ENCODE data around the gene CAMK2G. TPM values are rescaled to one million over a fixed set of nuclear protein-coding genes. Genes with fewer than 3 reads are reported as not detected.

Gene CAMK2G
- total and polyA plus RNA-seq, 4 donors: 6.8 to 18.3 (median 9.9) TPM

GRCh38 chr10:73853196-73853595 lies 21.2 kb downstream of the CAMK2G start:
- Histone ChIP-seq H3K9ac (ENCODE audit: low read depth in 1 of 2, low read length in 2 of 2) (no peak overlapping the region), H3K36me3 (ENCODE audit: control insufficient read depth in 4 of 4, insufficient read depth in 3 of 4, low read depth in 1 of 4, low read length in 3 of 4) (peaks cover 0 to 10% (median 9%) of the 10 kb centered on the region in 4 donors), H3K4me3 (ENCODE audit: low read depth in 1 of 3, low read length in 3 of 3) (no peak overlapping the region), H3K4me1 (ENCODE audit: control insufficient read depth in 4 of 4, insufficient read depth in 4 of 4, low read length in 3 of 4) (peaks cover 1 to 19% (median 16%) of the 10 kb centered on the region in 4 donors), H3K27ac (ENCODE audit: low read depth in 1 of 2, low read length in 2 of 2) (no peak overlapping the region), H3K27me3 (ENCODE audit: control insufficient read depth in 4 of 4, insufficient read depth in 4 of 4, low read length in 3 of 4) (no peaks in the 10 kb centered on the region), H3K9me3 (ENCODE audit: control insufficient read depth in 4 of 4, low read length in 3 of 4) (no peaks in the 10 kb centered on the region)
- WGBS: 93% methylated on average over 10 of the region's 10 CpGs
- DNase-seq (ENCODE audit: low spot score): no peak
- no peak for TF ChIP-seq FOXA1 (IDR thresholded peaks at IDR 0.05)
- TF ChIP-seq FOXA2 (IDR thresholded peaks at IDR 0.05): no peak
- TF ChIP-seq HNF4A (conservative IDR thresholded peaks at IDR 0.05): no peak
- TF ChIP-seq ZBTB33 (IDR thresholded peaks at IDR 0.05): no peak
- no peak for TF ChIP-seq RXRA (IDR thresholded peaks at IDR 0.05)
- no peak for TF ChIP-seq YY1 (IDR thresholded peaks at IDR 0.05)
- no peak for TF ChIP-seq NR2F2 (IDR thresholded peaks at IDR 0.05)
- no peak for TF ChIP-seq HNF4G (IDR thresholded peaks at IDR 0.05)
- TF ChIP-seq EGR1 (IDR thresholded peaks at IDR 0.05; ENCODE audit: low read depth in 2 of 2): no peak
- TF ChIP-seq ATF3 (IDR thresholded peaks at IDR 0.05): no peak
- no peak for TF ChIP-seq SP1 (IDR thresholded peaks at IDR 0.05)
- no peak for TF ChIP-seq GABPA (IDR thresholded peaks at IDR 0.05 in 1 of 2, conservative IDR thresholded peaks at IDR 0.05 in 1 of 2)
- TF ChIP-seq RAD21 (IDR thresholded peaks at IDR 0.05): no peak
- no peak for TF ChIP-seq MAX (IDR thresholded peaks at IDR 0.05)
- TF ChIP-seq JUND (IDR thresholded peaks at IDR 0.05): no peak
- no peak for TF ChIP-seq TAF1 (conservative IDR thresholded peaks at IDR 0.05)

- Histone ChIP-seq H3K36me3 (ENCODE audit: control insufficient read depth in 4 of 4, insufficient read depth in 3 of 4, low read depth in 1 of 4, low read length in 3 of 4) (peaks cover 0 to 32% (median 25%) of the 10 kb centered on the region in 4 donors), H3K27me3 (ENCODE audit: control insufficient read depth in 4 of 4, insufficient read depth in 4 of 4, low read length in 3 of 4) (no peaks in the 10 kb centered on the region), H3K9ac (ENCODE audit: low read depth in 1 of 2, low read length in 2 of 2) (no peak overlapping the region), H3K27ac (ENCODE audit: low read depth in 1 of 2, low read length in 2 of 2) (no peak overlapping the region), H3K4me3 (ENCODE audit: low read depth in 1 of 3, low read length in 3 of 3) (no peak overlapping the region), H3K9me3 (ENCODE audit: control insufficient read depth in 4 of 4, low read length in 3 of 4) (no peaks in the 10 kb centered on the region), H3K4me1 (ENCODE audit: control insufficient read depth in 4 of 4, insufficient read depth in 4 of 4, low read length in 3 of 4) (peaks cover 1 to 19% (median 12%) of the 10 kb centered on the region in 4 donors)
- 83% methylated on average over 15 of the region's 15 CpGs for WGBS
- TF ChIP-seq ATF3 (IDR thresholded peaks at IDR 0.05) (no peak), REST (IDR thresholded peaks at IDR 0.05) (no peak), ZBTB33 (IDR thresholded peaks at IDR 0.05) (no peak), CTCF (IDR thresholded peaks at IDR 0.05; ENCODE audit: low read depth, low read length, missing input control) (no peak), JUND (IDR thresholded peaks at IDR 0.05) (no peak)
- no peak for DNase-seq (ENCODE audit: low spot score)
Observed at GRCh38 chr10:73850863-73851461, 23.4 kb downstream of the CAMK2G start.
